ENCODE measurements around the gene ACD.

ACD gene

DNA sequence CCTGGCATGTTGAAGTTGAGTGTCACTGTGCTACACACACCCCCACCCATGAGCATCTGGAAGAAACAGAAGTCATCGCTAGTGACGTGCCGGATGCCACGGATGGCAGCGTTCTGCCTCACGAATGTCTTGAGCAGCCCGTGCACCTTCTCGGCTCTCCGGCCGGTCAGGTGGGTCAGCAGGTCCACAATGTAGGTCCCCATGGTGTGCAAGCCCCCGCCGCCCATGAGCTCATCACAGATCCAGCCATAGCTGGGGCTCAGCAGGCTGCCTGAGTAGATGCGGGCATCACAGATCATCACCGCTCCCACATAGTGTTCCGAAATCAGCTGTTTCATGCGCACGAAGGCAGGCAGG lies 15.5 kb upstream of the ACD start:
- no peak for DNase-seq

- DNase-seq: no peak
Observed at GRCh38 chr16:67674851-67675578, 15.0 kb upstream of the ACD start.

DNA sequence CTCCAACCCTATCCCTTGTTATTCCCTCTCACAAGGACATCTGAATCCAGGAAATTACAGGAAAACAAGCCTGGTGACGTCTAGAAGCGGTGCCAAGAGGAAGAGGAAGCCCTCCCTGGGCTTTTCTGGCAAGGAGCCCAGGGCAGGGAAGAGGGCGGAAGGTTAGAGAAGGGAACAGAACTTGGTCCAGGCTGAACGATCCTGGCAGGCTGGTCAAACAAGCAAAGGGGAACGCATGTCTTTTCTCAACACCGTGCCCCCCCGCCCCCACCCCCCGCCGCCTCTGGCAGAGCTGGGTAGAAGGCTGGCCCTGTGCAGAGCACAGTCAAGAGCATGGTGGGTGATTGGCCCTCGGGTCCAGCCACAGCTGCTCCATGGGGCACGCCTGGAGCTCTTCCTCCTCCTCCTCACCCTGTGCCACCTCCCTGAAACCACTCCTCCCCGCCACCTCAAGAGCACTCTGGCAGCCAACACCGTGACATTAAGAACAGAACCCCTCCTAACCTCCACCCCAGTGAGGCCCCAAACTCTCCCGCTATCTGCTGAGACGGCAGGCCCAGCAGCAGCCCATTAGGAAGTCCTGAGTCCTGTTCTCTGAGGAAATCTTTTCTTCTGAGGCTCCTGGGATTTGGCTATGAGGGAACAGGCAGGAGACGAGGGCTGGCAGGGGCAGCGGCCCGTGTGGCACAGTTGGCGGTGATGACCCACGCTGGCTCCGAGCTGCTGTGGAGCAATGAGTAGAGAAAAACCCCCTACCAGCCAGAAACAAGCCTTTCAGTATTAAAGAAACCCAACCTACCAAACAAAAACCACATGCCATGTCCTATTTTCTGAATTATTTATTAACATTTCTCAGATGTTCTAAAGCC lies 13.9 kb upstream of the ACD start:
- no peak for DNase-seq

- no peak for DNase-seq
Observed at GRCh38 chr16:67672739-67673662, 12.9 kb upstream of the ACD start.

DNA sequence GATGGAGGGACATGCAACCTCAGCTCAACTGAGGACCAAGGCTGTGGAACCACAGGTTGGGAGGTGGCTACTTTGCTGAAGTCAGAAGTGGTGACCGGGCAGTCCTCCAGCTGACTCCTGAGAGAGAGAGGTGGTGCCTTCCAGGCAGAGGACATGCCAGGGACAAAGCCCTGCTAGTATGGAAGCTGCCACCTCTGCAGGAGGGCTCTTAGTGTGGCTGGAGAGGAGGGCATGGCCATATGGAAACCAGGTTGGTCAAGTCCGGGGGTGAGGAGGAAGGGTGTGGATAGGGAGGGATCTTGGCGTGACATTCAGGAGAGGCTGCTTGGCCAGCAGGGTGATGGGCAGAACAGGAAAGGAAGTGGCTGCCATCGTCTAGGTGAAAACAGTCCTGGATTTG lies 12.2 kb upstream of the ACD start:
- no peak for DNase-seq

DNA sequence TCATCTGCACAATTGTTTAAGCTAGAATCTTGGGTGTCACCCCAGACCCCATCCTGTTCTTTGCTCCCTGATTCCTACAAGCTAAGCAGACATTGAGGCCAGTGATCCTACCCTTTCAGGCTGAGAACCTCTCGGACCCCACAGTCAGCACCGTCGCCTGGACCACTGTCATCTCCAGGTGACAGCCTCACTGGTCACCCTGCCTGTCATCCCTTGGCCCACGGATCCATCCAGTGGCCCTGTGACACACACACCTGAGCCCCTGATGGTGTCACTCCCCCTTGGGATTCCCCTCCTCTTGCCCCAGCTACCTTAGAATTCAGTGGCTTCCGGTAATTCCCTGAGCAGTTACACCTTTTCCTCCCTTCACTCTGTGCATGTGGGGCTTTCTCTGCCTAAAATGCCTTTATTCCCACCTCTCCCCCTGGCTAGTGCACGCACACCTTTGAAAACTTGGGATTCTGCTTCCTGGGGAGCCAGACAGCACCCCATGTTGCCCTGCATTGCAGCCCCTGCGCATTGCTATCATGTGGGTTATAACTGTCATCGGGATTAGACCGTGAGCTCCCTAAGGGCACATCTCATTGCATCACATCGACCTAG lies 9.5 kb upstream of the ACD start:
- DNase-seq: no peak

DNA sequence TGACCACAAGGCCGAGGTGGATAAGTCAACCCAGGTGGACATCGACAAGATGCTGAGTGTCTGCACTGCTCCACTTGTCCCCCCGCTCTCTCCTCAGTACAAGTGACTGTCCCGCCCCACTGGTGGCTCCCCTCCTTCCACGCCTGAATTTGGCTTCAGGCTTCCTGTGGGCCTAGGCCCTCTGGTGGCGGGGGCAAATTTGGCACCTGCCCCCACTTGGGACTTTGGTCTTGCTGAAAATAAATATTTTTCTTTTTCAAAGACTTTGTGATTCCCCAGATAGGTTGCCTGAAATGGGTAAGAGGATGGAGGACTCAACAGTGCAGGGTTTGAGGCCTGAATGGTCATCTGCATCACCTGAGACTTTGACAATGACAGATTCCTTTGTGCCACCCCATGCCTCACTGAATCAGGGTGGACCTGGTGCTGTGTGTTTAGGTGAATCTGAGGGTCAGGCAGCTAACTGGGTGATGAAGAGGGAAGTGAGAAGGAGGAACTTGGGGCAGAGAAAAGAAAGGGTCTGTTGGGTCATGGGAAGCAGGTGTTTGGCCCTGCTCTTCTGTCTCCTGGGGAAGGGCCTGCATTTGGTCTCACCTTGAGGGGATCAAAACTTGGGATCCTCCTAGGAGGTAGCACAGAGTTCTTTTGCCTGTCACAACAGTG lies 8.6 kb upstream of the ACD start:
- no peak for DNase-seq

- no peak for DNase-seq
Observed at GRCh38 chr16:67667817-67668494, 7.9 kb upstream of the ACD start.

GRCh38 chr16:67667453-67667816 lies 7.4 kb upstream of the ACD start:
- no peak for DNase-seq

DNA sequence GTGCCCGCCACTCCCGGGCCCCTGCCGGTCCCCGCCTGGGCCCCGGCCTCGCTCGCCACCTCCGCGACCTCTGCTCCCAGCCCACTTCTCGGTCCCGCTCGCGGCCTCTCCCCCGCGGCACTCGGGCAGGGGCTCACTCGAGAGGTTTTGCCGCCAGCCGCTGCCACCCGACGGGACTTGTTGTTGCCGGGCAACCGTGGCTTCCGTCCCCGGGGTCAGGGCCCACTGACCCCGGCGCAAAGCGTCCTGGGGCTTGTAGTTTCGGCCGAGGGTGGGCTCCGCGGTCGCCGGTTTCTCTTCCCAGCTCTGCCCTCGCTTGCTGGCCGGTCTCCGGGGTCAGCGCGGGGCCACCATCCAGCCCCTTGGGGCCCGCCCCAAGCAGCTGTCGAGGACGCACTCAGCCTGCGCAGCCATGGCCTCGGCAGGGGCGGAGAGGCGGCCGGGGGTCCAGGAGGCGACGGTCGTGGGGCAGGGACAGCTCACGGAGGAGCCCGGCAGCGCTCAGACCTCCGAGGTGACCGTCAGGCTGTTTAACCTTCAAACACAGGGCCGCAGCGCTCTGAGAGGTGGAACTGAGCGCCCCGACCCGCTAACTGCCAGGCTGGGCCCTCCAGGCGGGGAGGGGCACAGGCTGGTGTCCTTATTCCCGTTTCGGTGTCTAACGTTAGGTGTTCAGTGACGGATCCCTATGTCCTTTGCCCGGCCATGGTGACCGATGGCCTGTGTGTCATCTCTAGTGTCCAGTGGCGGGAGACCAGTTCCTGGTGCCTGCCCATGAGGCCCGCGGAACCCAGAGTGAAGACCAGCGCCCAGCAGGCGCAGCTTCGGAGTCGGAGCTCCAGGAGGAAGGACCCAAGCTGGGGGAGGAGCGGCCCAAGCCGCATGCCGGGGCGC lies 6.7 kb upstream of the ACD start, which contains the start of the genes C16orf86 and ENKD1:
TSS of gene C16orf86 (plus strand) at position 256 of the 894 bp plus-strand sequence. CDS start at position 413, 157 bp downstream.
TSS of gene ENKD1 (minus strand) at position 192 of the 894 bp plus-strand sequence. CDS start 308 bp downstream, outside the sequence.
- peak; percentile 2 for DNase-seq

GRCh38 chr16:67666032-67666551 lies 6.0 kb upstream of the ACD start:
- DNase-seq: no peak

GRCh38 chr16:67665598-67665997 lies 5.5 kb upstream of the ACD start:
- DNase-seq: no peak

DNA sequence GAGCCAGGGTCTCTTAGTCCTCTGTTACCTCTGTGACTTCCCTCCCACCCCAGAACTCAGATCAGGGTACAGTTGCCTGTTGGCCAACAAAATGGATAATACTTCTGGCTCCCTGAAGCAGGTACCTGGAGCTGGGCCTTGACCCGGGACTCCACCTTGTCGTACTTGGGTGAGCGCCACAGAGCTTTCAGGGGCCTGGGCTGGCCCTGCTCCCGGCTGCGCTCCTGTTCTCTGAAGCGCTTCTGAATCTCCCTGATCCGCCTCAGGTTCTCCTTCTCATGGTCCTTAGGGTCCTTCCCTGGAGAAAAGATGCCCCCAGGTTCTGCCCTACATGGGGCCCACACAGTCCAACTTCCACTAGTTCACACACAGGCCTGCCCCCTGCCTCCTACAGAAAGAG lies 4.8 kb upstream of the ACD start:
- no peak for DNase-seq

- no peak for DNase-seq
Observed at GRCh38 chr16:67664258-67664657, 4.2 kb upstream of the ACD start.

DNA sequence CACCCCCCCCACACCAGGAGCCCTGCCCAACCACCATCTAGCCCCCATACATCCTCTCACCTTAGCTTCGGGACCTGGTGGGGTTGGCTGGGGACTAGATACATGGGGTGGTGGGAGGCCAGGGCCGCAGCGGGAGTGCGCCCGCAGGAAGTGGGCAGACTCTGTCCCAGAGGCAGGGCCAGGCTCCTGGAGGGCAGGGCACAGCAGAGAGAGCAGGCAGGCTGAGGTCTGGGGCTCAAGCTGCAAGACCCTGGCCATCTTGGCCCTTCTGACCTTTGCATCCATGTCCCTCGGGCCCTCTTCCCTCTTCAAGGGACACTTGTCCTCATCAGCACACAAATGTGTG lies 3.8 kb upstream of the ACD start:
- DNase-seq: no peak

GRCh38 chr16:67663151-67663876 lies 3.3 kb upstream of the ACD start:
- DNase-seq: no peak

DNA sequence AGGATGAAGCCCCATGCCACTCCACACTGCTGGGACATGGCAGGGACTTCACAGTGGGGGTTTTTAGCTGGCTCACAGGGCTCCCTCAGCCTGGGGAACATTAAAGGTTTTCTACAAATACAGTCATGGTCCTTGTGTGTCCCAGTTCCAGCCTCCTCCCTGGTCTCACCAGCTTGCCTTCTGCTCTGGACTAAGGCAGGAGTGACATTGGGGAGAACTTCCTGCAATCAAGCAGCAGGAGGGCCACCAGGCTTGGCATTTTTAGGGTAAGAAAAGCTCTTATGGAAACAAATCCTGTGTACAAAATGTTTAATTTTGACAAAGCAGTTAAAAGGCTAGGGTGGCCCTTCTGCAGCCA lies 2.6 kb upstream of the ACD start:
- DNase-seq: no peak

DNA sequence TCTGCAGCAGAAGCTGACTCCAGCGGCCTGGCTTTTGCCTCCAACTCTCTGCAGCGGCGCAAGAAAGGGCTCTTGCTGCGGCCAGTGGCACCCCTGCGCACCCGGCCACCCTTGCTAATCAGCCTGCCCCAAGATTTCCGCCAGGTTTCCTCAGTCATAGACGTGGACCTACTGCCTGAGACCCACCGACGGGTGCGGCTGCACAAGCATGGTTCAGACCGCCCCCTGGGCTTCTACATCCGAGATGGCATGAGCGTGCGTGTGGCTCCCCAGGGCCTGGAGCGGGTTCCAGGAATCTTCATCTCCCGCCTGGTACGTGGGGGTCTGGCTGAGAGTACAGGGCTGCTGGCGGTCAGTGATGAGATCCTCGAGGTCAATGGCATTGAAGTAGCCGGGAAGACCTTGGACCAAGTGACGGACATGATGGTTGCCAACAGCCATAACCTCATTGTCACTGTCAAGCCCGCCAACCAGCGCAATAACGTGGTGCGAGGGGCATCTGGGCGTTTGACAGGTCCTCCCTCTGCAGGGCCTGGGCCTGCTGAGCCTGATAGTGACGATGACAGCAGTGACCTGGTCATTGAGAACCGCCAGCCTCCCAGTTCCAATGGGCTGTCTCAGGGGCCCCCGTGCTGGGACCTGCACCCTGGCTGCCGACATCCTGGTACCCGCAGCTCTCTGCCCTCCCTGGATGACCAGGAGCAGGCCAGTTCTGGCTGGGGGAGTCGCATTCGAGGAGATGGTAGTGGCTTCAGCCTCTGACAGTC lies 2.0 kb upstream of the ACD start:
- no peak for DNase-seq
